HG03139 (cell line): ENCODE data around the gene TRIM16.
"Not testable (repeated sequence)": the region's sequence is repeated elsewhere in the genome, so short reads cannot be mapped to it uniquely, and the experiment has no call there.

Experiments used
- ATAC-seq: cut with Tn5 transposase; IDR thresholded peaks from one replicate; pipeline ENCODE4 v1.9.1; 2021; ENCODE audit not compliant: unreplicated experiment

Gene TRIM16

DNA sequence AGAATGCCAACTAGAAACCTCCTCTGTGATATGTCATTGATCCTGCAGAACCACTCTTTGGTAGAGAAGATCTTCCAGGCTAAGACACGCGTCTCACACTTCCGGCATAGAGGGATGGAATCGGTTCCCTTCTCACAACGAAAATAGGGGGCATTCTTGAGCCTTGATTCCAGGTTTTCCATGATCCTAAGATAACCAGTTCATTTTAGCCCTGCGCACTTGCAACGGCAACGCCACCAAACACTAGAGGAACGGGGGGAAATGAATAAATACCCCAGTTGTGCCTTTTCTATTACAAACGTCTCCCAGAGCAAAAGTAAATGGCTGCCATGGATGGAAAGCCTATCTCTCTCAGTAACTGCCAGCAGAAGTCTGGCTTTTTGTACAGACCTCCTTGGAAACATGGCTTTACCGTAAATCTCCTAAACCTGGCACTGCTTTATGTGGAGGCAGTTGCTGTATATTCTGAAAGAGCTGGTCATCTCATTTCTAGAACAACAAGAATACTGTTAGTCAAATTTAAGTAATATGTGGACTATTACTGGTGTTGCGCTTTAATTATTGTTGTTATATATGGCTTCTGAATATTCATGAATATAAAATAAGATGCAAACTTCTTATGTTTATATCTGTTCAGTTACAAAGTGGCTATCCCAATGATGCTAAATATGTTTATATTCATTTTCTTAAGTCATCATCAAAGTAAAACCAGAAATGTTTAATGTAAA is 64.6 kb downstream of the TRIM16 start, which contains the start of gene FBXW10B:
TSS of gene FBXW10B (minus strand) at position 374 of the 728 bp plus-strand sequence. CDS start at position 182, 192 bp downstream.
- ATAC-seq, result not testable (repeated sequence)

DNA sequence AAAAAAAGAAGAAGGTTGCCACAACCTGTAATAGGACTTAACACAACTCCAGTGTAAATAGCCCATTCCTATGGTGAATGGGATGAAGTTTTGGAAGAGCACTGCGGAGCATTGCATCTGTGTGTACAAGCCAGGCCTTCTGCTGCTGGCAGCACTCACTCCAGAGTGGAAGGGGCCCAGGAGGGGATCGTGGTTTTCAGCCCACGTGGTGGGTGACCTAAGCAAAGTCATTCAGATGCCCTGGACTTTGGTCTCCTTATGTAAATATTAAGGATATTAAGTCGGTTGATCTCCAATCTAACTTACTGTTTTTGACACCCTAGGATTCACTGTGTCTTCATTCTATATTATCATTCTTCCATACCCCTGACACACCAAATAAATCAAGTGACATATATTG is 67.3 kb downstream of the TRIM16 start:
- ATAC-seq, result not testable (repeated sequence)

GRCh38 chr17:15615850-15616249 is 68.3 kb downstream of the TRIM16 start:
- not testable (repeated sequence) for ATAC-seq

DNA sequence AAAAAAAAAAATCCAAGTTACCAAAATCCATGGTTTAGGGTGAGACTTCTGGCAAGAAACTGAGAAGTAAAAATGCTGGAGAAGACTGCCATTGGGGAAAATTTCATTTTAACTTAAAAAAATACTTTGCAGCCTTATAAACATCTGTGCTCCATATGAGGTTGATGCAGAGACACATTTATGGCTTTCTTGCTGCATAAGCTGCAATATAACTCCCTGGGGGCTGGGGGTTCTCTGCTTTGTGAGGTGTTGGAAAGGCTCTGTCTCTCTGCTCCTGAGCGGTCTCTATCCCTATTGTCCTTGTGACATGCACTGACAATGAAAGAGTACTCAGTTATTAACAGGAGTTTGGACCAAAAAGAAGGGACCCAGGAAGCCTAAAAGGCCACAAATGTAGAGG is 71.0 kb downstream of the TRIM16 start:
- not testable (repeated sequence) for ATAC-seq

DNA sequence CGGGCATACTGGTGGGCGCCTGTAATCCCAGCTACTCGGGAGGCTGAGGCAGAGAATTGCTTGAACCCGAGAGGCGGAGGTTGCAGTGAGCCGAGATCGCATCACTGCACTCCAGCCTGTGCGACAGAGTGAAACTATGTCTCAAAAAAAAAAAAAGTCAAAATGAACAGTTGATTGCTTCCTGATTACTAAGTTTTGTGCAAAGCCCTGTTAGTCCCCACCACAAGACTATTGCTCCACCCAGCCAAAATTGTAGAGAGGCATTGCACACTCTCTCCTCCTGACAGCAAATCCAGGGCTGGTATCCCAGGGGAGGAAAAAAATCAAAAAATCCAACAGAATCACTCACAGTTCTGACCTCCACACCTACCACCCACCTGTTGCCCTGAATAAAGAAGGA is 91.2 kb downstream of the TRIM16 start:
- ATAC-seq, result not testable (repeated sequence)

GRCh38 chr17:15591986-15592385 is 92.1 kb downstream of the TRIM16 start:
- not testable (repeated sequence) for ATAC-seq

DNA sequence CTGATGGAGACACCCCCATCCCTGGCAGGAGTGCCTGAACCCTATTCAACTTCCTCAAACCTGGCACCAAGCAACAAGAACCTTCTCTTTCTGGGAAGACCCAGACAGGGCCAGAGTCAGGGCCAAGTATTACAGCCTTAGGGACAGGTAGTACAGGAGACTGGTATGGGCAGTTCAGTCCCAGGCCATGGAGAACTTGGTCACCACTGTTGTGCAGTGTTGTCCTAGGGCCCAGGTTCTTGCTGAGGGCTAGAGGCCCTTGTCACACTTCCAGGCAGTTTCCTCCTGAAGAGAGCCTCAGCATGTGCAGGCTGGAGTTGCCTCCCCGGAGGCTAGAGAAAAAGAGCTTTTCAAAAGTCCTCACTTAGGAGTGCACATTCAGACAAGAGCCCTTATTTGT is 93.3 kb downstream of the TRIM16 start:
- not testable (repeated sequence) for ATAC-seq

DNA sequence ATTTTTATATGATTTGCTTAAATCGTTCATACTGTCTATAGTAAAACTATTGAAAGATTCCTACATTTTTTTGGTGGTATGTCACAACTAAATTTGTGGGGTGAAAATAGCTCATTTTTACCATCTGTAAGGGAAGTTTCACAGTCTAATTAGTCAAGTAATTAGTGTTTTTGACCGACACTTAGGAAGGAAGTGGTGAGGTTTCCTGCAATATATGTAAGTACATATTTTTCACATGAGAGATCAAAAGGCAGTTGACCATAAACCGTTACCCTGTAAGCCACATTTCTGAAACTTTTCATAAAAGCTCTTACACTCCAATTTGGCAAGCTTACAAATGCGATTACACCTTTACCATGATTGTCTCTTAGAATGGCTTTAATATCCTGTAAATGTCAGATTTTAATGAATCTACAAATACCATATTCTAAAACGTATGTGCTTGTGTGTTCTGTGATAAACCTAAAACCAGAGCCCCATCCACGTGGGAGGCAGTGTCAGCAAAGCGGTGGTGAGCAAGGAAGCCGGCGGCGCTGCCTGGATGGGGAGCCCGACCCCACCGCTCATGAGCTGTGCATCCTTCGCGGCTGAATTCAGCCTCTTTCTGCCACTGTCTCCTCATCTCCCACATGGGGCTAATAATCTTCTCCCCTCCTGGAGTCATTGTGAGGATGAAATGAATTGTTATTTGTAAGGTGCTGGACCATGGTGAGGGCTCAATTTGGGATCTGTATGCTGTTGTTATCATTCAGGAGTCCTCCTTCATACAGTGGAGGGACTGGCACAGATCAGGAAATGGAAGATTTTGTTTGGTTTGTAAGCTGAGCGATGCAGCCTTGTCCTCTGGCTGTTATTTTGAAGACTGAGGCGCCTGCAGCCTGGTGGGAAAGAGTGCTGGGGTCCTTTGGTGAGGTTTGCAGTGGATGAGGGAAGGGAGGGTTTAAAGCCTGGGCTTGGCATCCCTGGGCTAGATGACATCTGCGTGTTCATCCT is 94.3 kb downstream of the TRIM16 start:
- ATAC-seq, result peak; percentile 71

DNA sequence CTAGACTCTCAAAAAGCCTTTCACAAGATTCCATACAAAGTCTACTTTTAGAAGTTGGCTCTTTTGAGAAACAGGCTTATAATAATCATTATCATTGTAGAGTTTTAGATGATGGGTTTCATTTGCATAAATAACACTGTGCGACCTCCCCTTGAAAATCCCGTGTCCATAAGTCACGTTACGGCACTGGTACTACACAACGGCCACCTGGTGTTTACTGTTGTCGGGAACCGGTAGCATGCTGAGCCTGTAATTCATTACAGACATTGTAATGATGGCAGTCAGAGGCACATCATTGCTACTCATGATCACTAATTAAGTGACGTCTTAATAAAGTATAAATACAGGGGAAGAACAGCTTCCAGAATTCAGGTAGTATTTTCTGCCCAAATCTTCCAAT is 96.1 kb downstream of the TRIM16 start:
- not testable (repeated sequence) for ATAC-seq

GRCh38 chr17:15583313-15583712 is 100.8 kb downstream of the TRIM16 start:
- ATAC-seq, result not testable (repeated sequence)

DNA sequence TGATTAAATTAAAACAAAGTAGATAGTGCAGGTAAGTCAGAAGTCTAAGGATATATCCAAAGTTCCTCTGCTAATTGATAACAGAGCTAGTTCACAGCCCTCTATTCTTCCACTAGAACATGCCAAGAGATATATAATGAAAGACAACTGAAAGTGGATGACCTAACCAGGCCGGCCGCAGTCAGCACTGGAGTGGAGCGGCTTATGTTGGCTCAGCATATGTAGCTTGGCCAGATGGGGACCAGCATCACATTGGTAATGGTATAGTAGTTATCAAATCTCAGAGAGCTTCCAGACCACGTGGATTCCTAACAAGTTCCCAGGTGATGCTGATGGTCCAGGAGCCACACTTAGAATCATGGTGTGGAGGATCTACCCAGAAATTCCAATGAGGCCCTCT is 102.6 kb downstream of the TRIM16 start:
- ATAC-seq, result not testable (repeated sequence)
